Esophagus squamous epithelium (tissue), 4 donors: Measurements from ENCODE around the gene CERS4.

Experiments
- POLR2A ChIP-seq, 4 donors: fragments of 450-650 bp; IDR thresholded peaks; one replicate each; pipeline ENCODE4 v1.6.1; 2017; ENCODE audit warnings: antibody characterized with exemption in 4 of 4, mild to moderate bottlenecking in 4 of 4, moderate library complexity in 3 of 4
- TF ChIP-seq, protein P1 (sequence below), 6 experiments: fragments of 450-650 bp in 4 of 6; fragments of 200-600 bp in 2 of 6; sonication (generic) in 2 of 6; IDR thresholded peaks; one replicate each; pipeline ENCODE4 v1.5.1; 2016 to 2019; ENCODE audit warnings: antibody characterized with exemption in 6 of 6, mild to moderate bottlenecking in 4 of 6, moderate library complexity in 4 of 6

DNA sequence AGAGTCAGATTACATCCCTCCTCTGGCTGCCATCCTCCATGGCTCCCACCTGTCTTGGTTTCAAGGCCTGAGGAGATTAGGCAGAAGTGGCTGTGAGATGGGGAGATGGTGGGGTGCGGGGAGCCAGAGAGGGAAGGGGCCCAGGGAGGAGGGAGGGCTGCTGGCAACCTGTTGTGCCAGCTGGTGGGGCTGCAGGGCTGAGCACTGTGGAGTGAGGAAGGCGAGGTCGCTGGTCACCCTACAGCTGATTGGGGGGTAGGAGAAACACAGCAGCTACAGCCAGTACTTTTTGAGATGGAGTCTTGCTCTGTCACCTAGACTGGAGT lies 50.7 kb downstream of the CERS4 start:
- TF ChIP-seq, protein P1, sequence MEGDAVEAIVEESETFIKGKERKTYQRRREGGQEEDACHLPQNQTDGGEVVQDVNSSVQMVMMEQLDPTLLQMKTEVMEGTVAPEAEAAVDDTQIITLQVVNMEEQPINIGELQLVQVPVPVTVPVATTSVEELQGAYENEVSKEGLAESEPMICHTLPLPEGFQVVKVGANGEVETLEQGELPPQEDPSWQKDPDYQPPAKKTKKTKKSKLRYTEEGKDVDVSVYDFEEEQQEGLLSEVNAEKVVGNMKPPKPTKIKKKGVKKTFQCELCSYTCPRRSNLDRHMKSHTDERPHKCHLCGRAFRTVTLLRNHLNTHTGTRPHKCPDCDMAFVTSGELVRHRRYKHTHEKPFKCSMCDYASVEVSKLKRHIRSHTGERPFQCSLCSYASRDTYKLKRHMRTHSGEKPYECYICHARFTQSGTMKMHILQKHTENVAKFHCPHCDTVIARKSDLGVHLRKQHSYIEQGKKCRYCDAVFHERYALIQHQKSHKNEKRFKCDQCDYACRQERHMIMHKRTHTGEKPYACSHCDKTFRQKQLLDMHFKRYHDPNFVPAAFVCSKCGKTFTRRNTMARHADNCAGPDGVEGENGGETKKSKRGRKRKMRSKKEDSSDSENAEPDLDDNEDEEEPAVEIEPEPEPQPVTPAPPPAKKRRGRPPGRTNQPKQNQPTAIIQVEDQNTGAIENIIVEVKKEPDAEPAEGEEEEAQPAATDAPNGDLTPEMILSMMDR (IDR thresholded peaks at IDR 0.05) = no peak
- no peak for TF ChIP-seq POLR2A (IDR thresholded peaks at IDR 0.05)
